Measurements from ENCODE around the gene PDE4A.

The PDE4A gene

DNA sequence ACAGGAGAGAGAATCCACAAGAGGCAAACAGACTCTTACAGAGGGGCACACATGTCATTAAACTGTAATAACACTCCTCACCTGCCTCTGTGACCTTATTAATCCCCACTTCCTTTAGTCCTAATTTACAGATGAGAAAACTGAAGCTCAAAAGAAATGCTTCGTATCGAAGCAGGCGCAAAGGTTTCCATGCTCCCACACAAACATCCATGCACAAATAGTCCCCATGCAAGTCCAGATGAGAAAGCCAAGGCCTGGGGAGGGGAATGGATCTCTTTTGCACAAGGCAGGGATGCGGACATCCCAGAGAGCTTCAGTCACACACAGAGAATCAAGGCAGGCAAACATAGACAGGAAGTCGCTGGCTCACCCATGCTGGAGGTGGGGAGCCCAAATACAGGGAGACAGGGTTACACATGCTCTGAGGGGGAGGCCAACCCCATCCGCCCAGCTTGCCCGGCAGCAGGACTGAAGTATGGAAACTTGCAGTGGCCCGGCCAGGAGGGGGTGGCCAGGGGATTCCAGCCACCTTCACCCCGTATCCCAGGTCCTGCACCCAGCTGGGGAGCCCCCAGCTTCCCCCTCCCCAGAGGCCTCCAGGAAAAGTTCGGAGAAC, 96.4 kb downstream of the PDE4A start:
- no peak for DNase-seq

DNA sequence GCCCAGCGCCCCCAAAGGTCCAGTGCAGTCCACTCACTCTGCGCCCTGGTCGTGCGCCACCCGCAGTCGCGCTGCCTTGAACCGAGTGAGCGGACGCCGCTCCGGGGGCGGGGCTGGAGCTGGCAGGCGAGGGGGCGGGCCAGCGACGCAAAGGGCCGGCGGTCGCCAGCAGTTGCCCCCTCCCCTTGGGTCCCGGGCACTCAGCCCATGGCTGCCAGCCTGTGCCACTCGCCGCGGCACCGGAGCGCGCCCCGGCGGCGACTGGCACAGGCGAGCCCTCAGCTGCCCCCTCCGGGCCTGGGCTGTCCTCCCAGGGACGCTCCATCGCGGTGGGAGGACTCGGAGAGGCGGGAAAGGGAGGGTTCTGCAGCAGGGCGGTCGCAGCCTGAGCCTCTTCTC, 97.0 kb downstream of the PDE4A start, which contains the start of gene S1PR5:
S1PR5 (minus strand) TSS at position 87 of the 399 bp plus-strand sequence. CDS start 2,436 bp downstream, outside the sequence.
- peak; percentile 57 for DNase-seq

DNA sequence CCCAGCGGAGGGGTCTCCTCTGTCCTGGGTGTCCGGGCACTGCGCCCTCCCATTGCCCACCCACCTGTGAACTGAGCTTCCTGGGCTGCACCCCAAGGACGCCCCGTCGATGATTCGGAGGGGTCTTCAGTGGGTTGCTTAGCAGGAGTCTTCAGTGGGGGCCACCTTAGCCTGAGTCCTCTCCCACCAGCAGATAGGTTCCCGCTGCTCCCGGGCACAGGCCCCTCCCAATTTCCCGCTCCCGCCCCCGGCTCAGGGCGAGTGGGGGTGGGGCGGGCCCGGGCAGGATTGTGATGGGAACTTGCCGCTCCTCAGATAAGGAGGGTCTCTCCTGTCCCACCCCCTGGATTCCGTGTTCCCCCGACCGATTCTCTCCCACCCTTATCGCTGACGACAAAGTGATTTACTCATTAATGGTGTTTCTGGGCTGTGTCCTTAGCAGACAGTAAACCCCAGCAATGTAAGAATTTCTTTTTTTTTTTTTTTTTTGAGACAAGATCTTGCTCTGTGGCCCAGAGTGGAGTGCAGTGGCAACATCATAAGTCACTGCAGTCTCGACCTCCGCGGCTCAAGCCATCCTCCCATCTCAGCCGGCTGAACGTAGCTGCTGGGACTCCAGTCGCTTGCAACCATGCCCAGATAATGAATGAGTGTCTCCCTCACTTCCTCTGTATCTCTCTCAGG, 97.6 kb downstream of the PDE4A start:
- peak; percentile 60 for DNase-seq

- DNase-seq = no peak
Observed at GRCh38 chr19:10518444-10519361, 98.4 kb downstream of the PDE4A start.
